Heart right ventricle (tissue), 16 donors: ENCODE measurements around the gene CPEB4. TPM values are rescaled to one million over a fixed set of nuclear protein-coding genes. Genes with fewer than 3 reads are reported as not detected.

ENCODE experiments used
- ATAC-seq, 8 donors: fragments of 200-7000 bp; cut with Tn5 transposase; one replicate each; pipeline ENCODE4 v1.9.1; 2020; ENCODE audit warnings: mild to moderate bottlenecking in 8 of 8, moderate library complexity in 8 of 8, moderate number of reproducible peaks in 1 of 8
- DNase-seq, 2 donors: peaks; one replicate each; pipeline ENCODE4 v3.0.0-alpha.2; 2020
- H3K27ac ChIP-seq, 10 donors: fragments of 200-600 bp; sonication (generic) in 2 of 10; one replicate each; pipeline versions ENCODE4 v1.5.0 to v1.8.0; 2020 to 2022; ENCODE audit warnings: mild to moderate bottlenecking in 3 of 10
- H3K27me3 ChIP-seq, 7 donors: fragments of 200-600 bp; one replicate each; pipeline ENCODE4 v1.8.0; 2021 to 2022; ENCODE audit warnings: mild to moderate bottlenecking in 2 of 7
- H3K36me3 ChIP-seq, 9 donors: fragments of 200-600 bp; sonication (generic) in 1 of 9; one replicate each; pipeline versions ENCODE4 v1.5.0 to v1.8.0; 2020 to 2022; ENCODE audit warnings: mild to moderate bottlenecking in 2 of 9
- H3K4me1 ChIP-seq, 9 donors: fragments of 200-600 bp; sonication (generic) in 1 of 9; one replicate each; pipeline versions ENCODE4 v1.5.0 to v1.8.0; 2020 to 2022; ENCODE audit warnings: mild to moderate bottlenecking in 4 of 9
- H3K4me3 ChIP-seq, 10 donors: fragments of 200-600 bp; sonication (generic) in 2 of 10; one replicate each; pipeline versions ENCODE4 v1.5.0 to v1.8.0; 2020 to 2022; ENCODE audit warnings: mild to moderate bottlenecking in 7 of 10, moderate library complexity in 2 of 10
- H3K9me3 ChIP-seq, 11 donors: fragments of 200-600 bp in 10 of 11; sonication (generic) in 2 of 11; one replicate each; pipeline versions ENCODE4 v1.5.0 to v1.8.0; 2013 to 2022; ENCODE audit warnings: mild to moderate bottlenecking in 2 of 11, control low read depth in 1 of 11, moderate library complexity in 1 of 11
- CTCF ChIP-seq, 9 donors: fragments of 200-600 bp; sonication (generic) in 2 of 9; IDR thresholded peaks; one replicate each; pipeline versions ENCODE4 v1.5.0 to v1.8.0; 2021 to 2022; ENCODE audit warnings: antibody characterized with exemption in 9 of 9, mild to moderate bottlenecking in 5 of 9, moderate library complexity in 1 of 9
- WGBS, 2 donors: extraction: QIAGEN DNeasy Blood & Tissue Kit; methylation state at CpG; one replicate each; pipeline ENCODE4 v1.1.7; 2013; ENCODE audit warnings: inconsistent platforms in 1 of 2; 5-methylcytosine and 5-hydroxymethylcytosine counted together
- intact Hi-C, 10 donors: fragments of 100-400 bp; cut with DNase I; formaldehyde crosslinking; loops; one replicate each; pipeline versions ENCODE4 v1.11.1 to v1.14.2; 2022
- polyA plus RNA-seq, 2 donors: library from polyadenylated mRNA; stranded (reverse); fragments of 200-250 nt; gene quantifications; one replicate each; pipeline ENCODE4 v1.2.3, GENCODE V29; 2013
- total RNA-seq, 10 donors: library from RNA; stranded (reverse); fragmentation: NEBNext Ultra II Directional in 3 of 10; extraction: Animal tissue kit (Norgen Biotek cat#: 25700) in 3 of 10; gene quantifications; one replicate each; pipeline versions ENCODE4 v1.2.1 to v1.2.4, GENCODE V29; 2021 to 2023
- donor health status: Arrhythmogenic right ventricular cardiomyopathy.
- donor health status: ischemic (EF 13 %, LVEDD 7.1; RV severe dilation, severe dysfunction).
- donor health status: healthy with polysubstance abuse.
- donor health status: DM: no; HTN: yes; CAD: no.
- donor health status: DM: no; HTN: no; CAD: no.
- donor health status: ischemic (EF 25% LVEDD 6.9; RV normal size, moderate dysfunction).
- donor health status: ischemic (EF 25% LVEDD 5.7; RV mildly dilated, moderate dysfunction).
- donor health status: healthy.
- donor health status: DM: yes; HTN: yes; CAD: no.
- donor health status: Ischemic cardiomyopathy.
- donor health status: ischemic (EF 35%, LVEDD 5.7; RV mildly dilated, moderate dysfunction).
- donor health status: nonischemic (EF 11% LVEDD 7.7; RV severe dilation, severe dysfunction).
- donor health status: DM: yes; HTN: yes; CAD: no.
- donor health status: PGD.
- donor health status: ischemic (EF 29% LVEDD 5.4; RV normal size, mild dysfunction).
- donor health status: nonischemic (EF 23%, LVEDD 6.1; RV moderate dilation, normal function).

Gene CPEB4
- total and polyA plus RNA-seq, 12 donors: 29.4 to 279 (median 168) TPM

GRCh38 chr5:173848986-173849596 lies 39.1 kb upstream of the CPEB4 start:
- Histone ChIP-seq H3K4me3 (no peak overlapping the region), H3K4me1 (peaks cover 0 to 10% (median 0%) of the 10 kb centered on the region in 9 donors), H3K27me3 (no peaks in the 10 kb centered on the region), H3K36me3 (no peaks in the 10 kb centered on the region), H3K27ac (no peak overlapping the region), H3K9me3 (peaks cover 0 to 15% (median 3%) of the 10 kb centered on the region in 11 donors)
- DNase-seq (no peak), ATAC-seq (no peak)
- WGBS, 2 donors: 94 to 97% methylated on average over 2 of the region's 2 CpGs
- intact Hi-C loops: no loop called here
- TF ChIP-seq CTCF (IDR thresholded peaks at IDR 0.05): no peak

DNA sequence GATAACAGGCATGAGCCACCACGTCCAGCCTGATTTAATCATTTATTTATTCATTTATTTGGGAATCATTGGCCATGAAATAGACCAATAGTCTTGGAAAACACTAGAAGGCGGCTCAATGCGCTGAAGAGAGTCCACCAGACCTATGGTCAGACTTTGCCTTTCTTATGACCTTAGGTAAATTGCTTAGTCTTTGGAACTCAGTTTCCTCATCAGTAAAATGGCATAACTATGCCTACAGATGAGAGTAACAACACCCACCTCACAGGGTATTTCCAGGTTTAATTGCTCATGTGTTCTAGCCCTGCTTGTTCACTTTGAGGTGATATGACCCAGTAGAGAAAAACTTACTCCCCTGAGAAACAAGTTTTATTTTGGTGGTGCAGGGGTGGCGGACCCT lies 38.2 kb upstream of the CPEB4 start:
- Histone ChIP-seq H3K36me3 (no peaks in the 10 kb centered on the region), H3K27ac (no peak overlapping the region), H3K4me1 (peaks cover 0 to 10% (median 0%) of the 10 kb centered on the region in 9 donors), H3K4me3 (no peak overlapping the region), H3K27me3 (no peaks in the 10 kb centered on the region), H3K9me3 (peaks cover 0 to 15% (median 3%) of the 10 kb centered on the region in 11 donors)
- WGBS, 2 donors: 97% methylated on average over 4 of the region's 4 CpGs
- DNase-seq: no peak
- no peak for ATAC-seq
- intact Hi-C loops: no loop called here
- TF ChIP-seq CTCF (IDR thresholded peaks at IDR 0.05): no peak

GRCh38 chr5:173850659-173851058 lies 37.5 kb upstream of the CPEB4 start:
- 49 to 52% methylated on average over 6 of the region's 6 CpGs for WGBS, 2 donors
- Histone ChIP-seq H3K27me3 (no peaks in the 10 kb centered on the region), H3K36me3 (no peaks in the 10 kb centered on the region), H3K4me3 (no peak overlapping the region), H3K4me1 (peaks cover 0 to 15% (median 0%) of the 10 kb centered on the region in 9 donors), H3K27ac (no peak overlapping the region), H3K9me3 (peaks cover 0 to 15% (median 3%) of the 10 kb centered on the region in 11 donors)
- no peak for TF ChIP-seq CTCF (IDR thresholded peaks at IDR 0.05)
- ATAC-seq (no peak), DNase-seq (no peak)
- intact Hi-C loops: no loop called here

- DNase-seq (no peak), ATAC-seq (no peak)
- H3K9me3 ChIP-seq: peaks cover 0 to 15% (median 3%) of the 10 kb centered on the region in 11 donors
- H3K27me3 ChIP-seq: no peaks in the 10 kb centered on the region
- peaks cover 0 to 15% (median 0%) of the 10 kb centered on the region in 9 donors for H3K4me1 ChIP-seq
- WGBS, 2 donors: 68 to 77% methylated on average over 10 of the region's 10 CpGs
- intact Hi-C loops: no loop called here
- no peak overlapping the region for H3K4me3 ChIP-seq
- no peak overlapping the region for H3K27ac ChIP-seq
- no peaks in the 10 kb centered on the region for H3K36me3 ChIP-seq
- TF ChIP-seq CTCF (IDR thresholded peaks at IDR 0.05): no peak
These were observed 36.4 kb upstream of the CPEB4 start for GRCh38 chr5:173851595-173852243.
